Measurements from ENCODE around the gene PSMA5. TPM values are rescaled to one million over a fixed set of nuclear protein-coding genes. Genes with fewer than 3 reads are reported as not detected.

Gene PSMA5
- total RNA-seq, 1 experiment from 2014 or later = 169 TPM

DNA sequence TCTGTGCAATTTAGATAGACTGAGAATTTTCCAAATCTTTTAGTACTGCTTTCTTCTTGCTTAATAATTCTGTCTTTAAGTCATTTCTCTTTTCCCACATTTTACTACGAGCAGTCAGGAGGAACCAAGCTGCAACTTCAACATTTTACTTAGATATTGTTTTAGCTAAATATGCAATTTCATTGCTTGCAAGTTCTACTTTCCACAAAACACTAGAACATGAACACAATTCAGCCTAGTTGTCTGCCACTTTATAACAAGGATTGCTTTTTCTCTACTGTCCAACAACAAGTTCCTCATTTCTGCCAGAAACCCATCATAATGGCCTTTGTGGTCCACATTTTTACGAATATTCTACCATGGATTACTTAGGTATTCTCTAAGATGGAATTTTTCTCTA lies 65.2 kb downstream of the PSMA5 start:
- BruUV-seq (replicated peaks) = no TSS peak
- H3K79me2 ChIP-seq (ENCODE audit: insufficient read depth, low read length) = no peaks in the 10 kb centered on the region
- no peaks in the 10 kb centered on the region for H4K20me1 ChIP-seq (ENCODE audit: insufficient read depth)
- H3K27me3 ChIP-seq (ENCODE audit: insufficient read depth, low read length) = no peaks in the 10 kb centered on the region
- no peak overlapping the region for H3K27ac ChIP-seq (ENCODE audit: low read depth, low read length)
- intact Hi-C loops (cut with micrococcal nuclease) = no loop called here
- no peak overlapping the region for H3K4me2 ChIP-seq (ENCODE audit: low read length)
- TF ChIP-seq EZH2 (IDR thresholded peaks at IDR 0.05) = no peak
- TF ChIP-seq ZNF274 (IDR thresholded peaks at IDR 0.05; ENCODE audit: low read depth, low read length) = no peak
- no peak for TF ChIP-seq YY1 (IDR thresholded peaks at IDR 0.05; ENCODE audit: extremely low read depth, insufficient replicate concordance, low read depth, low read length)
- no peak for TF ChIP-seq SP1 (IDR thresholded peaks at IDR 0.05; ENCODE audit: low read depth)
- no peak for TF ChIP-seq JUND (IDR thresholded peaks at IDR 0.05)
- TF ChIP-seq POLR2AphosphoS5 (IDR thresholded peaks at IDR 0.05; ENCODE audit: low read depth, low read length) = no peak
- TF ChIP-seq EGR1 (IDR thresholded peaks at IDR 0.05; ENCODE audit: low read depth) = no peak
- TF ChIP-seq, protein P1, sequence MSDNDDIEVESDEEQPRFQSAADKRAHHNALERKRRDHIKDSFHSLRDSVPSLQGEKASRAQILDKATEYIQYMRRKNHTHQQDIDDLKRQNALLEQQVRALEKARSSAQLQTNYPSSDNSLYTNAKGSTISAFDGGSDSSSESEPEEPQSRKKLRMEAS (IDR thresholded peaks at IDR 0.05) = no peak
- TF ChIP-seq ELF1 (IDR thresholded peaks at IDR 0.05; ENCODE audit: borderline replicate concordance, low read depth) = no peak
- TF ChIP-seq FOSL1 (IDR thresholded peaks at IDR 0.05; ENCODE audit: low read depth) = no peak
- TF ChIP-seq SRF (IDR thresholded peaks at IDR 0.05; ENCODE audit: low read depth) = no peak
- no peak for TF ChIP-seq POLR2A (IDR thresholded peaks at IDR 0.05; ENCODE audit: borderline replicate concordance, extremely low read depth, insufficient read depth, insufficient read length)
- no peak overlapping the region for H2AFZ ChIP-seq (ENCODE audit: low read depth, low read length, poor library complexity, severe bottlenecking)
- ATAC-seq (no peak), DNase-seq (ENCODE audit: low read depth, low spot score) (no peak)
- no peaks in the 10 kb centered on the region for H3K9me2 ChIP-seq (ENCODE audit: insufficient read depth)
- no peak overlapping the region for H3K9ac ChIP-seq (ENCODE audit: low read length)
- H3K36me3 ChIP-seq (ENCODE audit: control insufficient read depth in 1 of 2, insufficient read depth in 2 of 2, low read length in 2 of 2) = no peaks in the 10 kb centered on the region
- no peaks in the 10 kb centered on the region for H3K9me3 ChIP-seq (ENCODE audit: control insufficient read depth in 1 of 2, insufficient read depth in 1 of 2, low read depth in 1 of 2, low read length in 2 of 2)
- CTCF ChIA-PET = no interaction called here
- POLR2A ChIA-PET = no interaction called here
- no peak overlapping the region for H3K4me3 ChIP-seq (replicated peaks in 1 of 2; ENCODE audit: low read depth in 1 of 2, low read length in 2 of 2)
- H3K4me1 ChIP-seq (ENCODE audit: control insufficient read depth in 1 of 2, insufficient read depth in 2 of 2, low read length in 2 of 2) = peaks cover 0 to 10% of the 10 kb centered on the region in 2 experiments; a peak in 3 of 4 replicates
- RAD21 ChIA-PET (ENCODE audit: low non-redundant PET in 1 of 2, low total read pairs in 2 of 2, uncharacterized antibody in 2 of 2, unreplicated experiment in 2 of 2) = no interaction called here

DNA sequence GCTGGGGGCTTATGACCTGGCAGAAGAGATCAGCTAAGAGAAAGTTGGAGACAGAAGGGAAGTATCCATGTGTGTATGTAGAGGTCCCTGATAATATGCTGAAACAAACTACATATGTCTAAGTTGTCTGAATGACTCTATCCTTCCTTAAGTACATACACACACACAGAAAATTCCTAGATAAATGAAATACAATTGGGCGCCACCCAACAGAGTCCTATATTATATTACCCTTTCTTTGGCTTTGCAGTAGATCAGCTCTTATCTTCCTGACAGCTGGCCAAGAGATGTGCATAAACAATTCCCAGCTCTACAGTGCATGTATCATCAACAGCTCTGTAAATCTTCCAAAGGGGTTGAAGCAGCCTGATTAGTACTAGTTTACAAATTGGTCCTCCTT lies 68.6 kb downstream of the PSMA5 start:
- no TSS peak for BruUV-seq (replicated peaks)
- Histone ChIP-seq H3K79me2 (ENCODE audit: insufficient read depth, low read length) (no peaks in the 10 kb centered on the region), H3K36me3 (ENCODE audit: control insufficient read depth in 1 of 2, insufficient read depth in 2 of 2, low read length in 2 of 2) (no peaks in the 10 kb centered on the region), H3K4me3 (replicated peaks in 1 of 2; ENCODE audit: low read depth in 1 of 2, low read length in 2 of 2) (no peak overlapping the region), H3K9me2 (ENCODE audit: insufficient read depth) (no peaks in the 10 kb centered on the region), H4K20me1 (ENCODE audit: insufficient read depth) (no peaks in the 10 kb centered on the region), H3K27me3 (ENCODE audit: insufficient read depth, low read length) (no peaks in the 10 kb centered on the region), H3K9me3 (ENCODE audit: control insufficient read depth in 1 of 2, insufficient read depth in 1 of 2, low read depth in 1 of 2, low read length in 2 of 2) (no peaks in the 10 kb centered on the region), H3K4me2 (ENCODE audit: low read length) (no peak overlapping the region), H3K27ac (ENCODE audit: low read depth, low read length) (no peak overlapping the region), H2AFZ (ENCODE audit: low read depth, low read length, poor library complexity, severe bottlenecking) (no peak overlapping the region), H3K9ac (ENCODE audit: low read length) (no peak overlapping the region), H3K4me1 (ENCODE audit: control insufficient read depth in 1 of 2, insufficient read depth in 2 of 2, low read length in 2 of 2) (peaks cover 0 to 7% of the 10 kb centered on the region in 2 experiments; a peak in 3 of 4 replicates)
- no peak for ATAC-seq
- no peak for DNase-seq (ENCODE audit: low read depth, low spot score)
- ChIA-PET RAD21 (ENCODE audit: low non-redundant PET in 1 of 2, low total read pairs in 2 of 2, uncharacterized antibody in 2 of 2, unreplicated experiment in 2 of 2) (no interaction called here), POLR2A (no interaction called here), CTCF (no interaction called here)
- intact Hi-C loops (cut with micrococcal nuclease) = no loop called here
- TF ChIP-seq, protein P2, sequence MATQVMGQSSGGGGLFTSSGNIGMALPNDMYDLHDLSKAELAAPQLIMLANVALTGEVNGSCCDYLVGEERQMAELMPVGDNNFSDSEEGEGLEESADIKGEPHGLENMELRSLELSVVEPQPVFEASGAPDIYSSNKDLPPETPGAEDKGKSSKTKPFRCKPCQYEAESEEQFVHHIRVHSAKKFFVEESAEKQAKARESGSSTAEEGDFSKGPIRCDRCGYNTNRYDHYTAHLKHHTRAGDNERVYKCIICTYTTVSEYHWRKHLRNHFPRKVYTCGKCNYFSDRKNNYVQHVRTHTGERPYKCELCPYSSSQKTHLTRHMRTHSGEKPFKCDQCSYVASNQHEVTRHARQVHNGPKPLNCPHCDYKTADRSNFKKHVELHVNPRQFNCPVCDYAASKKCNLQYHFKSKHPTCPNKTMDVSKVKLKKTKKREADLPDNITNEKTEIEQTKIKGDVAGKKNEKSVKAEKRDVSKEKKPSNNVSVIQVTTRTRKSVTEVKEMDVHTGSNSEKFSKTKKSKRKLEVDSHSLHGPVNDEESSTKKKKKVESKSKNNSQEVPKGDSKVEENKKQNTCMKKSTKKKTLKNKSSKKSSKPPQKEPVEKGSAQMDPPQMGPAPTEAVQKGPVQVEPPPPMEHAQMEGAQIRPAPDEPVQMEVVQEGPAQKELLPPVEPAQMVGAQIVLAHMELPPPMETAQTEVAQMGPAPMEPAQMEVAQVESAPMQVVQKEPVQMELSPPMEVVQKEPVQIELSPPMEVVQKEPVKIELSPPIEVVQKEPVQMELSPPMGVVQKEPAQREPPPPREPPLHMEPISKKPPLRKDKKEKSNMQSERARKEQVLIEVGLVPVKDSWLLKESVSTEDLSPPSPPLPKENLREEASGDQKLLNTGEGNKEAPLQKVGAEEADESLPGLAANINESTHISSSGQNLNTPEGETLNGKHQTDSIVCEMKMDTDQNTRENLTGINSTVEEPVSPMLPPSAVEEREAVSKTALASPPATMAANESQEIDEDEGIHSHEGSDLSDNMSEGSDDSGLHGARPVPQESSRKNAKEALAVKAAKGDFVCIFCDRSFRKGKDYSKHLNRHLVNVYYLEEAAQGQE (IDR thresholded peaks at IDR 0.05; ENCODE audit: low read depth) = no peak
- TF ChIP-seq, protein P3, sequence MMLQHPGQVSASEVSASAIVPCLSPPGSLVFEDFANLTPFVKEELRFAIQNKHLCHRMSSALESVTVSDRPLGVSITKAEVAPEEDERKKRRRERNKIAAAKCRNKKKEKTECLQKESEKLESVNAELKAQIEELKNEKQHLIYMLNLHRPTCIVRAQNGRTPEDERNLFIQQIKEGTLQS (IDR thresholded peaks at IDR 0.05) = no peak
- TF ChIP-seq SRF (IDR thresholded peaks at IDR 0.05; ENCODE audit: low read depth) (no peak), EZH2 (IDR thresholded peaks at IDR 0.05) (no peak), CEBPB (IDR thresholded peaks at IDR 0.05; ENCODE audit: low read depth) (no peak), POLR2A (IDR thresholded peaks at IDR 0.05; ENCODE audit: borderline replicate concordance, extremely low read depth, insufficient read depth, insufficient read length) (no peak), POLR2AphosphoS5 (IDR thresholded peaks at IDR 0.05; ENCODE audit: low read depth, low read length) (no peak), RAD21 (IDR thresholded peaks at IDR 0.05; ENCODE audit: low read depth) (no peak)
- TF ChIP-seq, protein P4, sequence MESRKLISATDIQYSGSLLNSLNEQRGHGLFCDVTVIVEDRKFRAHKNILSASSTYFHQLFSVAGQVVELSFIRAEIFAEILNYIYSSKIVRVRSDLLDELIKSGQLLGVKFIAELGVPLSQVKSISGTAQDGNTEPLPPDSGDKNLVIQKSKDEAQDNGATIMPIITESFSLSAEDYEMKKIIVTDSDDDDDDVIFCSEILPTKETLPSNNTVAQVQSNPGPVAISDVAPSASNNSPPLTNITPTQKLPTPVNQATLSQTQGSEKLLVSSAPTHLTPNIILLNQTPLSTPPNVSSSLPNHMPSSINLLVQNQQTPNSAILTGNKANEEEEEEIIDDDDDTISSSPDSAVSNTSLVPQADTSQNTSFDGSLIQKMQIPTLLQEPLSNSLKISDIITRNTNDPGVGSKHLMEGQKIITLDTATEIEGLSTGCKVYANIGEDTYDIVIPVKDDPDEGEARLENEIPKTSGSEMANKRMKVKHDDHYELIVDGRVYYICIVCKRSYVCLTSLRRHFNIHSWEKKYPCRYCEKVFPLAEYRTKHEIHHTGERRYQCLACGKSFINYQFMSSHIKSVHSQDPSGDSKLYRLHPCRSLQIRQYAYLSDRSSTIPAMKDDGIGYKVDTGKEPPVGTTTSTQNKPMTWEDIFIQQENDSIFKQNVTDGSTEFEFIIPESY (IDR thresholded peaks at IDR 0.05; ENCODE audit: extremely low read depth, insufficient replicate concordance, low read length) = no peak

Measured in HCT116 (cell line).